GM19099 (cell line): Measurements from ENCODE around the gene RALGPS2.

Experiments
- POLR2A ChIP-seq: IDR thresholded peaks from 3 replicates; pipeline ENCODE4 v1.6.1; 2011; ENCODE audit warnings: low read depth; ENCODE audit not compliant: insufficient read length; ENCODE audit errors: extremely low read depth

RALGPS2 gene

DNA sequence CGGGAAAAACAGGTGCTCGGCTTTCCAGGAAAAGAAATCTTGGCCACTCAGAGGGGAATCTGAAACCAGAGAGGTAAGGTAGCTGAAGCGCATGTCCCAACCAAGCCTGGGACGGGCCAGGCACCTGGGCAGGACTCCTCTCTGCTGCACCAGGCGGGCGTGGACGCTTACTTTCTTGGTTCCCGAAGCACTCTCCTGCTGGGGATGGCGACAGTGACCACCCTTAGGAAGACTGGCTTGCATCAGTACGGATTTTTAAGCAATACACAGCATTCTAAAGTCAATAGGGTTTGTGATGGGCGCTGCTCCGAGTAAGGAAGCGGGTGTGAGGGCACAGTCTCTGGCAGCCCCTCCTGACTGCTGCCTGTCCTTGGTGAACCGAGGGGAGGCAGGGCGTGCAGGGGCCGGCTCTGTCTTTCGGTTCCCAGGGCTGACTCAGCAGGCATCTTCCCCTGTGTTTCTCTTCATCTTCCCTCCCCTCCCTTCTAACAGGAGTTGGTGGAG, 220.8 kb downstream of the RALGPS2 start:
- TF ChIP-seq POLR2A, result no peak

DNA sequence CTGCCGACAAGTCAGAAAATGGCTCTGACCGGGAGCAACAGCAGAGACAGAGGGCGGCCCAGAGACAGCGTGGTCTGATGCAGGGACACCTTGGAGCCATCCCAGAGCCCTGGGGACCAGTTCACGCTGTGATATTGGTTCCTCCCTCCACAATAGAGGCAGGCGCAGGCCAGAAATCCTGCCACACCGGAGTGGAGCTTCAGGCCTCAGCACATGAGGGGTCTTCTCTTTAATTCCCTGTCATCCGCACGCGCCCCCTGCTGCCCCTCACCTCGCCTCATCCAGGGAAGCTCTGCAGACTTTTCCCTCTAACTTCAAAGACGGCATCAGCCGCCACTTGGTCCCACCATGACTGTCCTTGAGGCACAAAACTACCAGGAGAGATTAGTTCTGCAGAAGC, 221.4 kb downstream of the RALGPS2 start:
- no peak for TF ChIP-seq POLR2A

DNA sequence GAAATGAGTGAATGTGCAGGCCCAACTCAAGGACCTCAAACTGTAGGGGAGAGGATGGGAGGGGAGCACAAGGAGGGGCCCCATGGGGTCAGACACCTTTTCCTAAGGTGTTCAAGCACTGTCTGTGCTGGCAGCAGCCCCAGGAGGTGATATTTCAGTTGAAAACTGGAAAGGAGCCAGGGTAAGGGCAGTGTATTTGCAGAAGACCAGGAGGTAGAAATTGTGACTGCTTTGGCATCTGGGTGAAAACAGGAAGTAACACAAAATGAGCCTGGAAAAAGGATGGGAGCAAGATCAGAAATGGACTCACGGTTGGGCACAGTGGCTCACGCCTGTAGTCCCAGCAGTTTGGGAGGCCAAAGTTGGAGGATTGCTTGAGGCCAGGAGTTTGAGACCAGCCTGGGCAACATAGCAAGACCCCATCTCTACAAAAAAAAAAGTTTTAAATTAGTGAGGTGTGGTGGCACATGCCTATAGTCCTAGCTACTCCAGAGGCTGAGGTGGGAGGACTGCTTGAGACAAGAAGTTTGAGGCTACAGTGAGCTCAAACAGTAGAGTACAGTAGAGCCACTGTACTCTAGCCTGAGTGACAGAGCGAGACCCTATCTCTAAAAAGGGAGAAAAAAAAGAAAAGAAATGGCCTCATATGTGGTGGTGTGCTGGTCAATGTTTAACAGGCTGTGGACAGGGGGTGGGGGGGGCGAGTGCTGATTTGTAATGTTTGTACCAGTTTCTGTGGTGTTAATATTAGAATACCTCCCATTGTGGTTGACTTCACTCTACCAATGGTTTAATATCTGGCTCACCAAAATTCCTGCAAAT, 222.0 kb downstream of the RALGPS2 start:
- no peak for TF ChIP-seq POLR2A

DNA sequence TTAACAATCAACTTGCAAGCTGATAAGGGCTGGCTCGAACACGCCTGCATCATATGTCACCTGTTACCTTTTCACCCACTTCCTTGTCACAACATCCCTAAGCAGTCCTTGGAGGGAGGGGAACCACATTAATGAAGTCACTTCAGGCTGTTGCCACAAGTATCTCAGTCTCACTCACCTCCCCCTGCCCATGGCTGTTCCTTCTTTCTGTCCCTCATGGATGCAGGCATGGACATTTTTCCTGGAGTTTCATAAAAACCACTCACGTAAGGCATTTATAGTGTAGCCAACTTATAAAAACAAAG, 222.6 kb downstream of the RALGPS2 start:
- no peak for TF ChIP-seq POLR2A

DNA sequence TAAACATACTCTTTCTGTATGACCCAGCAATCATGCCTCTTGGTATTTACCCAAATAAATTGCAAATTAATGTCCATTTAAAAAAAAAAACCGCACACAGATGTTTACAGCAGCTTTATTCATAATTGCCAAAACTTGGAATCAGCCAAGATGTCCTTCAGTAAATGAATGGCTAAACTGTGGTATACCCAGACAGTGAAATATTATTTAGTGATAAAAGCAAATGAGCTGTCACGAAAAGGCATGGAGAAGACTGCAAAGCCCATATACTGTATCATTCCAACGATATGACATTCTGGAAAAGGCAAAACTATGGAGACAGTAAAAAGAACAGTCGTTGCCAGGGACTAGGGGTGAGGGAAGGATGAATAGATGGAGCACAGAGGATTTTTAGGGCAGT, 223.6 kb downstream of the RALGPS2 start:
- TF ChIP-seq POLR2A, result no peak

DNA sequence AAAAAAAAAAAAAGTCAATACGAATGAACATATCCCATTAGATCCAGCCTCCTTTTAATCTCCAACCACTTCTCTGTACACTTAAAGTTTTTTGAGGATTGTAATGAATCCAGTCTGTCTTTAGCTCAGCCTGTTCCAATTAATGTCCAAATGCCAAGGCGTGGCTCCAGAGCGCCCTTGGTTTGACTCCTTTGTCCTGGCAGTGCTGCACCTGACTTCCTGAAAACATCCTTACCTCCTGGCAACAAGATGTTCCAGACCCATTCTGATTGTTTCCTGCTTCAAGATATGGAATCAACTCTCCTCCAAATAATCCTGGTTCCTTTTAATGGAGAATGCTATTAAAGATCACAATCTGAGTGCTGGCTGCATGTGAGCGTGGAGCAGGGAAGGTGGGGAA, 226.6 kb downstream of the RALGPS2 start:
- TF ChIP-seq POLR2A, result no peak

DNA sequence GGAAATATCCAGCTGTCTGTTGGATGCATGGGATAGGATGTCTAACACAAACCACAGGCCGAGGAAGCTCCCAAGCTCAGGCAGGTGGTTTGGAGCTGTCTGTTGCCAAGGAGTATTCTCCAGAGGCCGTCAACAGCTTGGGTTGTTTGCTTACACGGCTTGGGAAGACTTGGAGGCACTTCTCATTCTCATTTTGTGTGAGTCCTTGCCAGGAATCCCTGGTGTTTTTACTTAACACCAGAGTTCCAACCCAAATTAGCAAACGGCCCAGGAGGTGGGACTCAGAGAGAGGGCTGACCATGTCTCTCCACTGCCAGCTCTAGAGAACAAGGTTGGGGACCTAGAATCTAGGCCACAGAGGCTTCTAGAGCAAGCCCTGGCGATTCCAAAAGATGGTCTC, 228.0 kb downstream of the RALGPS2 start:
- no peak for TF ChIP-seq POLR2A

DNA sequence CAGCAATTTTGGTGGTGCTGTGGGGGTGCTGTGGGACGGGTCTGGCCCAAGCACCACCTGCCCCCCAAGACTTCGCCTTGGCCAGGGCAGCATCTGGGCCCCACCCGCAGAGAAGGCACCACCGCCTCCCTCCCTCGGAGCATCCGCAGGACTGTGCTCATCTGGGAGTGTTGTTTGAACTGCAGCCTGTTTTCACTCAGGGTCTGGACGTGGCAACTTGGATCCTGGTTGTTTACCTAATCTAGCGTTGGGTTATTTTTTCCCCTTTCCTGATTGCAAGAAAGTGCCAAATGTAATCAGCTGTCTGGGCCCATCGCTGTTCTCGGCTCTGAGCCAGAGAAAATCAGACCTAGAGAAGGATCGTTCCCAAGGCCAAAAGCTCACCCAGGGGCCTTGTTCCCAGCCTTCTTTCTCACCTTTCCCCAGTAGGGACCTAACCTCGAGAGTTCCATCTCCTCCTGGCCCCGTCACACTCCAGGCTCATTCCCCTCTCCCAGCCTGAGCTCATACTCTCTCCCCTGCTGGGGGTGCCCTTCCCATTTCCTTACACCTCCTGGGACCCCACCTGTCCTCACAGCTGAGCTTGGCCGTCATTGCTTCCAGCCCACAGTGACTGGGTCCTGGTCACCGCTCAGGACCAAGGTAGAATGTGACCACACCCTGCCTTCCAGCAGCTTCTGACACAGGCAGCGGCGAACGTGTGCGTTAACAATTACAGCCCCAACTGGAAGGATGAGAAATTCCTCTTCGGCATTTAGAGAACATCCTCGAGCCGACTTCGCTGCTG, 228.7 kb downstream of the RALGPS2 start:
- no peak for TF ChIP-seq POLR2A

DNA sequence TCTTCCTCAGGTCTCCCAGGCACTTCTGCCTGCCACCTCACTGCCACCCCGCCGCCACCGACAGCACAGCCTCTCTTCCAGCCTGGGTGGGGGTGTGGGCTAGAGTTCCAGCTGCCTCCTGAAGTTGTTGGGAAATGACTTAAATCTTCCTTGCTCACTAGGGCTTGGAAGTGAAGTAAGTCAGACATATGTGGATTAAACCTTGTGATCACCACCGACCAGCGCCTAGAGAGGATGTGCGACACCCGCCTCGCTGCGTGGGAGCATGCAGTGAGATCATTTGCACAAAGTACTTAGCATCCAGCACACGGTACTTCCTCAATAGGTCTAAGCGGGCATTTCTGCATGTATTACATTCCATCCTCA, 229.3 kb downstream of the RALGPS2 start:
- no peak for TF ChIP-seq POLR2A

DNA sequence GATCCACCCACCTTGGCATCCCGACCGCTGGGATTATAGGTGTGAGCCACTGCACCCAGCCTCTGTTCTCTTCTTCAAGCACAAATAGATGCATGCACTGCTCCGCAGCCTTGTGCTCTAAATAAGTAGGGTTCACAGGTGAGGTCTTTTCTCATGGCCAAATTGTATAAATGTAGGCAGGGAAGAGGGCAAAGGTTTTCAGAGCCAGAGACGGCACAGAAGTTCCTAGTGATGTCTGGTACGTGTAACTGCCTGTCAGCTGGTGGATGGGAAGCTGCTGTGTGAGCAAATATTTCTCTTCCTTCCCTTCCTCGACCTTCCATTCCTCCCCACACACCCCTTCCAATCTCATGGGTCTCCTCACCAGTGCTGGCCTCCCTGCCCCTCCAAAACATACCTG, 229.9 kb downstream of the RALGPS2 start:
- no peak for TF ChIP-seq POLR2A

DNA sequence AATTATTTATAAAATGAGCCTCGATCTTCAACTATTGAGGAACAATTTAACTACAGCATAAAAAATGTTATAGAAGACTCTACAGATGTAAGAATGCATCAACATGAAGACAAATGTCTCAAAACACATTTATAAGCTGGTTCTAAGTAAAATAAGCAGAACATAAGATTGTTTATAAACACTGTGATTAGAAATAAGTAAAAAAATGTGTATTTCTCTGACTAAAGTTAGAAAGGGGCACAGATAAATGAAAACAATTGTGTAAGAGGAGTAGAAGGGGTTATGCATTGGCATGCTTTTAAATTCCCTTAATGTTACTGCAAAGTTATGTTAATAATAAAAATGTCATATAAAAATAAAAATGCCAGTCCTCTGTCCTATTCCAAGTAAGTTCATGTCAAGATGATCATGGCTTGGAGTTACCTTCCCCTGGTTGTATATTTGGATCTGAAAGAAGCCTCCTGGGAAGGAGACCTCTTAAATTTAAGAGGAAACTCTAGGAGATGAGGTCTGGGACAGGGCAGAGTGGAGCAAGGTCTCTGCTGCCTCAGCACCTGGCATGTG, 230.4 kb downstream of the RALGPS2 start:
- no peak for TF ChIP-seq POLR2A

DNA sequence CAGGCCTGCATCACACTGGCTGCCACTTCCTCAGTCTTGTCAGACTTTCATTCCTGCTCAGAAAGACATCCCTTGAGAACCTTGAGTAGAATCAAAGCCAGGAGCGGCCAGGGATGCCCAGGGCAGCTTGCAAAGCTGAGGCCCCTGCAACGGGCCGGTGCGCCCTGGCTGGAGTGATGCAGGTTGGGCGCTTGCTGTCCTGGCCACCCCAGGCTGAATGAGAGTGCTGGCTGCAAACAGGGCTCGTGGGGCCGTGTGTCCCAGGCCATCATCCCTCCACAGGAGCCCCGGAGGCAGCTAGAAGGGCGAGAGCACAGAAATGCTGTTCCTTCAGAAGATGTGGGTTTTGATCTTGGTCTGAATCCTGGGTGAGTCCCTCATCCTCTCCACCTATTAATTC, 233.4 kb downstream of the RALGPS2 start:
- no peak for TF ChIP-seq POLR2A

DNA sequence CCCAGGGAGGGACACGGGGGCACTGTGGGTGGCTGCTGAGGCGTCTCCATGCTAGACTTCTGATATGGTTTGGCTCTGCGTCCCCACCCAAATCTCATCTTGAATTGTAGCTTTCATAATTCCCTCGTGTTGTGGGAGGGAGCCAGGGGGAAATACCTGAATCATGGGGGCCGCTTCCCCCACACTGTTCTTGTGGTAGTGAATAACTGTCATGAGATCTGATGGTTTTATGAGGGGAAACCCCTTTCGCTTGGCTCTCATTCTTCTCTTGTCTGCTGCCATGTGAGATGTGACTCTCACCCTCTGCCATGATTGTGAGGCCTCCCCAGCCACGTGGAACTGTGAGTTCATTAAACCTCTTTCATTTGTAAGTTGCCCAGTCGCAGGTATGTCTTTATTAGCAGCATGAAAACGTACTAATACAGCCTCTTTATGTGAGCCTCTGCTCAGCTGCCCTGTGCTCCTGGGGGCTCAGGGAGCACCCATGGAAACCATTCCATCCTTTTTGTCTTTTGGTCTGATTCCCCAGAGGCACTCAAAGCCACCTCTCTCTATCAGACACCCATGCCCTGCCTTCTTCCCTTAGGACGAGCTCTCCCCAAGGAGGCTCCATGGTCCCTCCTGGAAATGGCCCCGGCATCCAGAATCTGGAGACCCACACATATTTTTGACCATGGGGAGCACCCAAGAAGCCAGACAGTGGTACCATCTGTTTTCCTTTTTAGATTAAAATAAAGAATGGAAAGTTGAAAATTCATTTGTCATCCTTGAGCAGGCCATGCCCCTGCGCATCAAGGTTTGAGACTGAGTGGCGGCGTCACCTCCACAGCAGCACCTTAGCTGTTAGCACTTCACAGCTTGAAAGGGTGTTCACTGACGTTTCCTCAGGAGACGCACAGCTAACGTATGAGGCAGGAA, 234.8 kb downstream of the RALGPS2 start:
- TF ChIP-seq POLR2A, result no peak

DNA sequence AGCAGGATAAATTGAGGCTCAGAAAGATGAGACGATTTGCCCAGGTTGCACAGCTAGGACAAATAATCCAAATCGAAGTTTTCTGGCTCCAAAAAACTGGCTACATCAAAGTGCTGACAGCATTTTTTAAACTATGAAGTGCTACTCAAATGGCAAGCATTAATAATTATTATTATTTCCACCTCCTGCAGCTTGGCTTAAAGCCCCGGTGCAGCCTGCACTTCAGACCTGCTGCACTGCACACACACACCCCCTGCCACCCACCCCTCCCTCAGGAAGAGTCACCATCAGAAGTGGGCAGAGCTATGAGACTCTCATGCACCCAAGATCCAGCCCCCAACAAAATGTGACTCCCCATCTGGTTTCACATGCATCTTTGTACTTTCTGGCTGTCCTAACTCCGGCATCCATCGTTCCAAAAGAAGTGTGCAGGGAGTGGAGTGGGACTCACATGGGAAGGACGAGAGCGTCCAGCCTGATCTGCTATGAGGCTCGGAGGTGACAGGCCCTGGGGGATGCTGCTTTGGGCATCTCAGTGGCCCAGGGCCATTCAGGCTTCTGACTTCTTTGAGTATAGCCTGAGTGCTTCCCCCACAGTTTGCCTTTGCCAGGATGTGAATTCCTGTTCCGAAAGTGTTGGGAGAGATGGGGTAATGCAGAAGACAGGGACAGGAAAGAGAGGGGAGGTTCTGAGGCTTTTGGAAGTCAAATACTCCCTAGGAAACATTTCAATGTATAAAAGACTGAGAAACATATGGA, 235.6 kb downstream of the RALGPS2 start:
- no peak for TF ChIP-seq POLR2A

DNA sequence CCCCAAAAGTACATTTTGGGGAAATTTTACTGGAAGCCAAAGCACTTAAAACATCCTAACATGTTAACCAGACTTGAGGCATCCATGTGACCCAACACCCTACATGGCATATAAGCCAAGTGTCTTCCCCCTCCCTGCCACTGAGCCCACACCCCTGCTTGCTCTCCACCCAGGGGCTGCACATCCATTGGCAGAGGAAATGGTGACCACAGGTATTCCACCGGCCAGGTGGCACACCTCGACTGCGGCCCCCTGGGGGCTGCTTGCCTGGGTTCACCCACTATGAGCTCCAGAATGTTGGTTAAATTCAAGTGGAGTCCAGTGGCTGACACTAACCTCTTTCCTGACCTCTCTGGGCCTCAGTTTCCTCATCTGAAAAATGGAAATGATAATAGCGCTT, 236.3 kb downstream of the RALGPS2 start:
- no peak for TF ChIP-seq POLR2A

DNA sequence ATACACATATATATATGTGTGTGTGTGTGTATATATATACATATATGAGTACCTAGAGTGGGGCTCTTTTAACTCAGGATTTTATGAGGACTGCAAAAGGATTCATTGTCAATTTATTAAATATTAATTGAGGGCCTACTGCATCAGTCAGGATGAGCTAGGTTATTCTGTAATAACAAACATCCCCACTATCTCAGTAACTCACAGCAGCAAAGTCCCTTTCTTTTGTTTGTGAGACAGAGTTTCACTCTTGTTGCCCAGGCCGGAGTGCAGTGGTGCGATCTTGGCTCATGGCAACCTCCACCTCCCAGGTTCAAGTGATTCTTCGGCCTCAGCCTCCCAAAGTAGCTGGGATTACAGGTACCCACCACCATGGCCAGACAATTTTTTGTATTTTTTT, 236.8 kb downstream of the RALGPS2 start:
- TF ChIP-seq POLR2A, result no peak
